Mesendoderm (in vitro differentiated cells): Measurements from ENCODE around the gene ARFIP2.

Source experiments
- DNase-seq: peaks from one replicate; pipeline ENCODE4 v3.0.0; 2013
- H2AK5ac ChIP-seq: 2 replicates; pipeline ENCODE4 v1.6.1; 2013; ENCODE audit warnings: low read length, inconsistent platforms
- H2BK120ac ChIP-seq: 2 replicates; pipeline ENCODE4 v1.6.1; 2013; ENCODE audit warnings: low read depth, mild to moderate bottlenecking, low read length, moderate library complexity, mixed read lengths
- H2BK15ac ChIP-seq: replicated peaks from 2 replicates; pipeline ENCODE4 v1.6.1; 2013; ENCODE audit warnings: low read depth, mild to moderate bottlenecking, moderate library complexity
- H2BK5ac ChIP-seq: 2 replicates; pipeline ENCODE4 v1.6.1; 2013; ENCODE audit warnings: low read length, inconsistent platforms
- H3K18ac ChIP-seq: 2 replicates; pipeline ENCODE4 v1.6.1; 2013; ENCODE audit warnings: mild to moderate bottlenecking, low read length, mixed read lengths
- H3K23ac ChIP-seq: one replicate; pipeline ENCODE4 v1.6.1; 2013; ENCODE audit warnings: low read length
- H3K27ac ChIP-seq: 2 replicates; pipeline ENCODE4 v1.5.1; 2013; ENCODE audit warnings: low read depth, mild to moderate bottlenecking, inconsistent platforms, low read length, moderate library complexity
- H3K27me3 ChIP-seq: 2 replicates; pipeline ENCODE4 v1.6.1; 2013; ENCODE audit warnings: low read length, control low read depth, mild to moderate bottlenecking, inconsistent platforms; ENCODE audit not compliant: insufficient read depth, poor library complexity
- H3K36me3 ChIP-seq: 2 replicates; pipeline ENCODE4 v1.6.1; 2013; ENCODE audit warnings: low read length, inconsistent platforms; ENCODE audit not compliant: control insufficient read depth, insufficient read depth
- H3K4ac ChIP-seq: one replicate; pipeline ENCODE4 v1.6.1; 2013; ENCODE audit warnings: low read depth, mild to moderate bottlenecking, low read length, moderate library complexity
- H3K4me1 ChIP-seq: 2 replicates; pipeline ENCODE4 v1.6.1; 2013; ENCODE audit warnings: low read depth, low read length, inconsistent platforms; ENCODE audit not compliant: control insufficient read depth
- H3K4me2 ChIP-seq: 2 replicates; pipeline ENCODE4 v1.6.1; 2013; ENCODE audit warnings: low read length
- H3K4me3 ChIP-seq: 2 replicates; pipeline ENCODE4 v1.5.1; 2013; ENCODE audit warnings: mild to moderate bottlenecking, low read length
- H3K56ac ChIP-seq: one replicate; pipeline ENCODE4 v1.6.1; 2013; ENCODE audit warnings: low read length
- H3K79me1 ChIP-seq: 2 replicates; pipeline ENCODE4 v1.6.1; 2013; ENCODE audit warnings: low read length, inconsistent platforms
- H3K79me2 ChIP-seq: 2 replicates; pipeline ENCODE4 v1.6.1; 2013; ENCODE audit warnings: mild to moderate bottlenecking, low read length; ENCODE audit not compliant: control insufficient read depth, insufficient read depth
- H3K9ac ChIP-seq: 2 replicates; pipeline ENCODE4 v1.6.1; 2013; ENCODE audit warnings: low read length, inconsistent platforms
- H4K5ac ChIP-seq: one replicate; pipeline ENCODE4 v1.6.1; 2013; ENCODE audit warnings: low read length
- H4K8ac ChIP-seq: one replicate; pipeline ENCODE4 v1.6.1; 2013; ENCODE audit warnings: low read depth, mild to moderate bottlenecking, control low read depth, low read length, moderate library complexity
- WGBS: extraction: QIAGEN DNeasy Blood & Tissue Kit; methylation state at CpG from one replicate; pipeline ENCODE4 v1.1.7; 2013; ENCODE audit warnings: low lambda C conversion rate, missing lambda C conversion rate; ENCODE audit not compliant: insufficient coverage; ENCODE audit errors: extremely low coverage; 5-methylcytosine and 5-hydroxymethylcytosine counted together

The ARFIP2 gene

DNA sequence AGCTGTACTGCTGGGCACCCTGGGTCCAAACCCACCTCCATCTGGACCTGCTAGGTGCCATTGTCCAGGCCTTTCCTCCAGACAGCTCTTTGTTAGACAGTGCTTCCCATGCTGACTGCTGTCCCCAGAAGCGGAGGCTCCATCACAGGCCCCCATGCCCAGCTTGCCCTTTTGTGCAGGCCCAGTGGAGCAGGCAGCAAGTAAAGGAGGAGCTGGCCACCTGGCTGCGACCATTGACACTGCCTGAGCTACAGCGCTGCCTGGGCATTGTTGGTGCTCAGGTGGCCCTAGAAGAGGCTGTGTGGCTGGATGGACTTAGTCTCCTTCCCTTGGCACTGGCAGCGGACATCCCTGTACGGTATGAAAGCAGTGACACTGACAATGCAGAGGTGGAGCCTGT is 17.4 kb upstream of the ARFIP2 start:
- Histone ChIP-seq H2BK5ac (no peak overlapping the region), H2BK15ac (no peak overlapping the region), H3K9ac (no peak overlapping the region), H3K36me3 (no peaks in the 10 kb centered on the region), H2AK5ac (no peak overlapping the region), H3K27ac (no peak overlapping the region), H3K23ac (no peak overlapping the region), H3K56ac (no peak overlapping the region), H3K18ac (no peak overlapping the region), H4K5ac (no peak overlapping the region), H2BK120ac (no peak overlapping the region), H3K27me3 (no peaks in the 10 kb centered on the region), H3K79me2 (no peaks in the 10 kb centered on the region), H3K4ac (no peak overlapping the region), H3K4me2 (no peak overlapping the region), H3K4me3 (no peak overlapping the region), H3K4me1 (no peaks in the 10 kb centered on the region), H3K79me1 (no peaks in the 10 kb centered on the region), H4K8ac (no peak overlapping the region)
- no peak for DNase-seq
- WGBS: no CpG with 5 or more reads among the region's 5 CpGs

DNA sequence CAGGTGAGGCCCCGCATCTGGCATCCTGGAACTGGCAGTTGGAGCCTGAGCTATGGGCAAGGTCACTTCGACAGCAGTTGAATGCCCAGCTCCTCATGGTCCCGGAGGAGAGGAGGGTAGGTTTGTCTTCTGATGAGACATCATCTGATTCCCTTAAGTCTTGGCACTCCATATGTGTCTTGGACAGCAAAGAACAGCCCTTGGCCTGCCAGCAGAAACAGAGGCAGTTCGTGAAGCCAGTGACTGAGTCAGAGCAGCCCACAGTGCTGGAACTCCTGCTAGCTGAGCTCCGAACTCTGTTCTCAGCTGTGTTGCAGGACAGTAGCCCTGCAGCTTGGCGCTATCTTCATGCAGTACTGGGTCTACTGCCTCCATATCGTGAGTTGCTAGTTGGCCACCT is 17.0 kb upstream of the ARFIP2 start:
- no peak overlapping the region for H3K4me3 ChIP-seq
- no peak overlapping the region for H4K8ac ChIP-seq
- H3K23ac ChIP-seq: no peak overlapping the region
- no peak overlapping the region for H3K4ac ChIP-seq
- no peak overlapping the region for H2BK5ac ChIP-seq
- H3K4me1 ChIP-seq: no peaks in the 10 kb centered on the region
- H3K56ac ChIP-seq: no peak overlapping the region
- no peak overlapping the region for H2BK120ac ChIP-seq
- no peak overlapping the region for H3K4me2 ChIP-seq
- no peak overlapping the region for H3K18ac ChIP-seq
- no CpG with 5 or more reads among the region's 7 CpGs for WGBS
- no peaks in the 10 kb centered on the region for H3K27me3 ChIP-seq
- H3K27ac ChIP-seq: no peak overlapping the region
- H2BK15ac ChIP-seq: no peak overlapping the region
- no peak overlapping the region for H2AK5ac ChIP-seq
- H4K5ac ChIP-seq: no peak overlapping the region
- no peaks in the 10 kb centered on the region for H3K36me3 ChIP-seq
- no peak overlapping the region for H3K9ac ChIP-seq
- H3K79me1 ChIP-seq: no peaks in the 10 kb centered on the region
- H3K79me2 ChIP-seq: no peaks in the 10 kb centered on the region
- no peak for DNase-seq

GRCh38 chr11:6497069-6497839 is 16.1 kb upstream of the ARFIP2 start, which contains the start of gene DNHD1:
Gene DNHD1 (plus strand): TSS chr11:6497280. CDS start chr11:6498216, 936 bp downstream.
- H4K5ac ChIP-seq: no peak within 1 kb of the TSS
- H3K18ac ChIP-seq: no peak within 1 kb of the TSS
- H2BK5ac ChIP-seq: no peak within 1 kb of the TSS
- H3K4me1 ChIP-seq: no peaks in the 10 kb centered on the region
- H3K27me3 ChIP-seq: no peaks in the 10 kb centered on the region
- WGBS: no CpG with 5 or more reads among the region's 33 CpGs
- H3K79me2 ChIP-seq: no peaks in the 10 kb centered on the region
- H3K27ac ChIP-seq: no peak within 1 kb of the TSS
- H2BK15ac ChIP-seq: no peak within 1 kb of the TSS
- H3K23ac ChIP-seq: no peak within 1 kb of the TSS
- H3K36me3 ChIP-seq: no peaks in the 10 kb centered on the region
- H3K9ac ChIP-seq: peak within 1 kb of the TSS; percentile 11
- DNase-seq: peak; percentile 51
- no peak within 1 kb of the TSS for H3K4ac ChIP-seq
- no peak within 1 kb of the TSS for H3K4me2 ChIP-seq
- no peak within 1 kb of the TSS for H3K56ac ChIP-seq
- H4K8ac ChIP-seq: no peak within 1 kb of the TSS
- H2BK120ac ChIP-seq: no peak within 1 kb of the TSS
- H3K79me1 ChIP-seq: no peaks in the 10 kb centered on the region
- H2AK5ac ChIP-seq: no peak within 1 kb of the TSS
- no peak within 1 kb of the TSS for H3K4me3 ChIP-seq

GRCh38 chr11:6489306-6489705 is 8.2 kb upstream of the ARFIP2 start:
- no peaks in the 10 kb centered on the region for H3K4me1 ChIP-seq
- WGBS: no CpG with 5 or more reads among the region's 4 CpGs
- no peak overlapping the region for H3K4me2 ChIP-seq

DNA sequence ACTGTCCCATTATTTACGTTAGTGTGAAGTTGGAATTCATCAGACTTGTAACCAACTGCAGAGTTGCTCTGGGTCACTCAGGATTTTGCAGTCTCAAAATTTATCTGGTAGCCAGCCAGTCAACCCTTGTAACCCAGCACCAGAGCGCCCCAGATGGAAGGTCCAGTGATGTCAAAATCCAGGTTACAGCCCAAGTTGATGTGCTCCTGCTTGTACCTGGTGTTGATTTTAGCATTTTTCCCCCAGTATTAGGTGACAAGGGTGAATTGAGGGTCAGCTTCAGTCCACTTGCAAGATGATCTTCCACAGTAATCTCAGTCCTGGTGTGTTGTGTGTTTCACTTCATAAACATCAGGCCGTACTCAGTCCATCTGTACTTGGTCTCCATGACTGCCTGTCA is 7.7 kb upstream of the ARFIP2 start:
- Histone ChIP-seq H3K23ac (no peak overlapping the region), H3K18ac (no peak overlapping the region), H2BK5ac (no peak overlapping the region), H3K4me2 (no peak overlapping the region), H3K4me1 (no peaks in the 10 kb centered on the region), H3K79me2 (no peaks in the 10 kb centered on the region), H2BK120ac (no peak overlapping the region), H3K9ac (no peak overlapping the region), H3K27me3 (no peaks in the 10 kb centered on the region), H4K8ac (no peak overlapping the region), H4K5ac (no peak overlapping the region), H3K36me3 (no peaks in the 10 kb centered on the region), H3K4ac (no peak overlapping the region), H3K4me3 (no peak overlapping the region), H2AK5ac (no peak overlapping the region), H3K79me1 (no peaks in the 10 kb centered on the region), H3K56ac (no peak overlapping the region), H2BK15ac (no peak overlapping the region), H3K27ac (no peak overlapping the region)
- no CpG with 5 or more reads among the region's 3 CpGs for WGBS
- DNase-seq: no peak

More at GRCh38 chr11:6489306-6489705, 8.2 kb upstream of the ARFIP2 start:
- H3K27ac ChIP-seq: no peak overlapping the region
- no peak overlapping the region for H3K18ac ChIP-seq
- no peak overlapping the region for H3K23ac ChIP-seq
- H3K56ac ChIP-seq: no peak overlapping the region
- H3K9ac ChIP-seq: no peak overlapping the region
- H3K36me3 ChIP-seq: no peaks in the 10 kb centered on the region
- H3K27me3 ChIP-seq: no peaks in the 10 kb centered on the region
- no peak for DNase-seq
- H2AK5ac ChIP-seq: no peak overlapping the region
- H4K8ac ChIP-seq: no peak overlapping the region
- no peak overlapping the region for H2BK120ac ChIP-seq
- no peak overlapping the region for H3K4ac ChIP-seq
- H3K79me2 ChIP-seq: no peaks in the 10 kb centered on the region
- no peak overlapping the region for H3K4me3 ChIP-seq
- no peak overlapping the region for H2BK5ac ChIP-seq
- H2BK15ac ChIP-seq: no peak overlapping the region
- H3K79me1 ChIP-seq: no peaks in the 10 kb centered on the region
- no peak overlapping the region for H4K5ac ChIP-seq

- WGBS: no CpG with 5 or more reads among the region's 6 CpGs
- Histone ChIP-seq H2AK5ac (no peak overlapping the region), H3K9ac (no peak overlapping the region), H3K79me2 (peaks cover 2% of the 10 kb centered on the region), H3K56ac (no peak overlapping the region), H2BK15ac (no peak overlapping the region), H3K4ac (no peak overlapping the region), H4K8ac (no peak overlapping the region), H2BK120ac (no peak overlapping the region), H3K18ac (no peak overlapping the region), H3K27ac (no peak overlapping the region), H2BK5ac (no peak overlapping the region), H3K4me1 (no peaks in the 10 kb centered on the region), H4K5ac (no peak overlapping the region), H3K36me3 (peaks cover 2% of the 10 kb centered on the region), H3K79me1 (peaks cover 2% of the 10 kb centered on the region), H3K27me3 (no peaks in the 10 kb centered on the region), H3K23ac (no peak overlapping the region), H3K4me3 (no peak overlapping the region), H3K4me2 (no peak overlapping the region)
- DNase-seq: no peak
Measured at GRCh38 chr11:6488342-6488741, 7.2 kb upstream of the ARFIP2 start.
